ENCODE results near the gene GPR152. TPM values are rescaled to one million over a fixed set of nuclear protein-coding genes. Genes with fewer than 3 reads are reported as not detected.
"Not testable (repeated sequence)": the region's sequence is repeated elsewhere in the genome, so short reads cannot be mapped to it uniquely, and the experiment has no call there.

Gene GPR152
- total RNA-seq, 2 donors from 2014 or later = not detected

GRCh38 chr11:67406420-67406968, 46.0 kb downstream of the GPR152 start:
- no peaks in the 10 kb centered on the region for H3K27me3 ChIP-seq
- DNase-seq (no peak), ATAC-seq (no peak)
- H3K4me3 ChIP-seq = no peak overlapping the region
- no peaks in the 10 kb centered on the region for H3K9me3 ChIP-seq
- TF ChIP-seq POLR2A (IDR thresholded peaks at IDR 0.05) (no peak), CTCF (IDR thresholded peaks at IDR 0.05) (no peak)
- no peaks in the 10 kb centered on the region for H3K36me3 ChIP-seq (replicated peaks in 1 of 2; ENCODE audit: insufficient read depth in 1 of 2, low read depth in 2 of 2)
- 72 to 85% methylated on average over 5 to 16 of the region's 18 CpGs for WGBS, 2 donors
- intact Hi-C loops (cut with DNase I) = no loop called here
- H3K27ac ChIP-seq = no peak overlapping the region
- peaks cover 14% of the 10 kb centered on the region for H3K4me1 ChIP-seq

- 42 to 80% methylated on average over 1 to 6 of the region's 9 CpGs for WGBS, 2 donors
- no peak for TF ChIP-seq POLR2A (IDR thresholded peaks at IDR 0.05)
- no peak for TF ChIP-seq CTCF (IDR thresholded peaks at IDR 0.05)
- Histone ChIP-seq H3K36me3 (replicated peaks in 1 of 2; ENCODE audit: insufficient read depth in 1 of 2, low read depth in 2 of 2) (no peaks in the 10 kb centered on the region), H3K9me3 (no peaks in the 10 kb centered on the region), H3K4me1 (peaks cover 18% of the 10 kb centered on the region), H3K27me3 (no peaks in the 10 kb centered on the region), H3K27ac (no peak overlapping the region), H3K4me3 (no peak overlapping the region)
- intact Hi-C loops (cut with DNase I) = no loop called here
- DNase-seq = no peak
- ATAC-seq = no peak
Observed at GRCh38 chr11:67405688-67406339, 46.7 kb downstream of the GPR152 start.

GRCh38 chr11:67405196-67405567, 47.3 kb downstream of the GPR152 start:
- Histone ChIP-seq H3K27ac (no peak overlapping the region), H3K4me1 (peaks cover 19% of the 10 kb centered on the region), H3K27me3 (no peaks in the 10 kb centered on the region), H3K9me3 (no peaks in the 10 kb centered on the region), H3K36me3 (replicated peaks in 1 of 2; ENCODE audit: insufficient read depth in 1 of 2, low read depth in 2 of 2) (no peaks in the 10 kb centered on the region), H3K4me3 (no peak overlapping the region)
- DNase-seq (no peak), ATAC-seq (no peak)
- intact Hi-C loops (cut with DNase I) = no loop called here
- TF ChIP-seq POLR2A (IDR thresholded peaks at IDR 0.05) = no peak
- no peak for TF ChIP-seq CTCF (IDR thresholded peaks at IDR 0.05)
- WGBS, 2 donors = 85% methylated on average over 6 of the region's 6 CpGs; no CpG with 5 or more reads in 1 of the 2 donors

- H3K4me1 ChIP-seq = peaks cover 21% of the 10 kb centered on the region
- H3K27ac ChIP-seq = no peak overlapping the region
- H3K36me3 ChIP-seq (replicated peaks in 1 of 2; ENCODE audit: insufficient read depth in 1 of 2, low read depth in 2 of 2) = no peaks in the 10 kb centered on the region
- no peaks in the 10 kb centered on the region for H3K9me3 ChIP-seq
- WGBS, 2 donors = 45 to 65% methylated on average over 4 to 13 of the region's 13 CpGs
- intact Hi-C loops (cut with DNase I) = no loop called here
- H3K27me3 ChIP-seq = no peaks in the 10 kb centered on the region
- DNase-seq (no peak), ATAC-seq (no peak)
- H3K4me3 ChIP-seq = no peak overlapping the region
- TF ChIP-seq CTCF (IDR thresholded peaks at IDR 0.05) = no peak
- no peak for TF ChIP-seq POLR2A (IDR thresholded peaks at IDR 0.05)
Observed at GRCh38 chr11:67404515-67405195, 47.9 kb downstream of the GPR152 start.

- not testable (repeated sequence) for H3K4me3 ChIP-seq, H3K27ac ChIP-seq, DNase-seq
Observed at GRCh38 chr11:67403085-67403484, 49.4 kb downstream of the GPR152 start.

GRCh38 chr11:67402192-67402839, 50.2 kb downstream of the GPR152 start:
- peaks cover 27% of the 10 kb centered on the region for H3K4me1 ChIP-seq
- H3K4me3 ChIP-seq; H3K27me3 ChIP-seq; H3K9me3 ChIP-seq; ATAC-seq; DNase-seq; intact Hi-C loops (cut with DNase I): not testable (repeated sequence)
- 48 to 51% methylated on average over 19 of the region's 19 CpGs for WGBS, 2 donors
- peaks cover 8 to 13% of the 10 kb centered on the region in 2 donors for H3K36me3 ChIP-seq (replicated peaks in 1 of 2; ENCODE audit: insufficient read depth in 1 of 2, low read depth in 2 of 2)
- H3K27ac ChIP-seq = peak overlapping the region; percentile 47 to 98 (median 78)

More at GRCh38 chr11:67403085-67403484, 49.4 kb downstream of the GPR152 start:
- intact Hi-C loops (cut with DNase I); H3K9me3 ChIP-seq; ATAC-seq; H3K27me3 ChIP-seq; H3K36me3 ChIP-seq (replicated peaks in 1 of 2; ENCODE audit: insufficient read depth in 1 of 2, low read depth in 2 of 2): not testable (repeated sequence)
- peaks cover 27% of the 10 kb centered on the region for H3K4me1 ChIP-seq
- WGBS, 2 donors = 94 to 96% methylated on average over 8 to 9 of the region's 9 CpGs
